Measurements from ENCODE around the gene ZNF532.

The ZNF532 gene

GRCh38 chr18:58993260-58993659, 128.6 kb downstream of the ZNF532 start:
- no peak for TF ChIP-seq CTCF (IDR thresholded peaks at IDR 0.05; ENCODE audit: control insufficient read depth, extremely low read depth, insufficient read depth)
- H3K4me3 ChIP-seq (ENCODE audit: low read depth, low read length), result no peak overlapping the region
- peak; percentile 70 for DNase-seq (ENCODE audit: low read depth)

- TF ChIP-seq CTCF (IDR thresholded peaks at IDR 0.05; ENCODE audit: control insufficient read depth, extremely low read depth, insufficient read depth), result no peak
- DNase-seq (ENCODE audit: low read depth), result no peak
- no peak overlapping the region for H3K4me3 ChIP-seq (ENCODE audit: low read depth, low read length)
Observed at GRCh38 chr18:58995663-58996062, 131.0 kb downstream of the ZNF532 start.

GRCh38 chr18:58996131-58996641, 131.5 kb downstream of the ZNF532 start:
- no peak overlapping the region for H3K4me3 ChIP-seq (ENCODE audit: low read depth, low read length)
- no peak for DNase-seq (ENCODE audit: low read depth)
- TF ChIP-seq CTCF (IDR thresholded peaks at IDR 0.05; ENCODE audit: control insufficient read depth, extremely low read depth, insufficient read depth), result no peak

- no peak overlapping the region for H3K4me3 ChIP-seq (ENCODE audit: low read depth, low read length)
- DNase-seq (ENCODE audit: low read depth), result no peak
- no peak for TF ChIP-seq CTCF (IDR thresholded peaks at IDR 0.05; ENCODE audit: control insufficient read depth, extremely low read depth, insufficient read depth)
Observed at GRCh38 chr18:58996696-58997095, 132.0 kb downstream of the ZNF532 start.

GRCh38 chr18:58997811-58998337, 133.2 kb downstream of the ZNF532 start:
- DNase-seq (ENCODE audit: low read depth), result no peak
- no peak for TF ChIP-seq CTCF (IDR thresholded peaks at IDR 0.05; ENCODE audit: control insufficient read depth, extremely low read depth, insufficient read depth)
- H3K4me3 ChIP-seq (ENCODE audit: low read depth, low read length), result no peak overlapping the region

GRCh38 chr18:58998401-58999203, 133.9 kb downstream of the ZNF532 start:
- no peak for TF ChIP-seq CTCF (IDR thresholded peaks at IDR 0.05; ENCODE audit: control insufficient read depth, extremely low read depth, insufficient read depth)
- H3K4me3 ChIP-seq (ENCODE audit: low read depth, low read length), result no peak overlapping the region

More at GRCh38 chr18:58998401-58999203, 133.9 kb downstream of the ZNF532 start:
- DNase-seq (ENCODE audit: low read depth), result no peak
